Chondrocyte (in vitro differentiated cells): ENCODE results near the gene DUSP8. TPM values are rescaled to one million over a fixed set of nuclear protein-coding genes. Genes with fewer than 3 reads are reported as not detected.
A peak's percentile ranks its signal among the peaks of the same experiment; 100 is the strongest.
"Not testable (repeated sequence)": the region's sequence is repeated elsewhere in the genome, so short reads cannot be mapped to it uniquely, and the experiment has no call there.

Source experiments
- DNase-seq: peaks from one replicate; pipeline ENCODE4 v3.0.0; 2021; ENCODE audit warnings: mixed read lengths, low spot score
- H3K27ac Mint-ChIP-seq: one replicate; pipeline ENCODE4 v1.8.0; 2021; ENCODE audit warnings: mild to moderate bottlenecking, moderate library complexity, mixed read lengths; ENCODE audit not compliant: unreplicated experiment
- H3K27me3 Mint-ChIP-seq: 2 replicates; pipeline ENCODE4 v1.8.0; 2021; ENCODE audit warnings: low read depth, mixed read lengths
- H3K36me3 Mint-ChIP-seq: 2 replicates; pipeline ENCODE4 v1.8.0; 2021; ENCODE audit warnings: low read depth, mixed read lengths
- H3K4me1 Mint-ChIP-seq: 2 replicates; pipeline ENCODE4 v1.8.0; 2021; ENCODE audit warnings: low read depth, mild to moderate bottlenecking, mixed read lengths
- H3K4me3 Mint-ChIP-seq: one replicate; pipeline ENCODE4 v1.8.0; 2021; ENCODE audit warnings: mild to moderate bottlenecking, moderate library complexity, mixed read lengths; ENCODE audit not compliant: unreplicated experiment
- H3K9me3 Mint-ChIP-seq: 2 replicates; pipeline ENCODE4 v1.8.0; 2021; ENCODE audit warnings: low read depth, mixed read lengths
- total RNA-seq: library from RNA; stranded (reverse); gene quantifications from 3 replicates; pipeline ENCODE4 v1.2.1, GENCODE V29; 2021
- TF ChIP-seq, protein P1 (sequence below): fragments of 200-600 bp; sonication (generic); IDR thresholded peaks from 2 replicates; pipeline ENCODE4 v1.5.0; 2021; ENCODE audit warnings: antibody characterized with exemption, mild to moderate bottlenecking, moderate library complexity

The DUSP8 gene
- total RNA-seq, 1 donor from 2014 or later = 12.1 TPM

DNA sequence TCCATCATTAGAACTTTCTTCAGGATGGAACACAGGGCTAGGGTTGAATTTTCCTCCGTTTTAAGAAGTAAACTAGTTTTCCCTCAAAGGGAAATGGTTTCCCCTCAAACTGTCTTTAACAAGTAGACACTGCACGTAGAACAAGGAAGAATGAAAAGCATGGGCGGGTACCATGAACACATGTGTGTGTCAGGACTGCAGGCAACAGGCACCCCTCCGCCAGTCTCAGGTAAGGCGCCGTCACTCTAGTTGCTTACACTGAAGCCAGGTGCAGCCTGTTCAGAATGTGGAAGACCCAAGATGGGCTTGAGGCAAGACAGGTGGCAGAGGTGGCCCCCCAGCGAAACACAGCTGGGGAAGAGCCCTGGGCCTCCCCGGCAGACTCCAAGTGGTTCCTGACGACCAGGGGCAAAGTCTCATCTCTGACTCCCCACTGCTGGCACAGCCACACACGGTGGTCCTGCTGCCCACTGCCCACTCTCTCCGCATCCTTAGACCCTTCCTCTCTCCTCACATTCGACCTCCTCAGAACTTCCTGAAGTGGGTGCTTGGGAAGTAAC, 60.1 kb downstream of the DUSP8 start:
- no peak overlapping the region for H3K4me3 Mint-ChIP-seq
- H3K27ac Mint-ChIP-seq = no peak overlapping the region
- H3K9me3 Mint-ChIP-seq = no peaks in the 10 kb centered on the region
- DNase-seq = peak; percentile 57
- TF ChIP-seq, protein P1, sequence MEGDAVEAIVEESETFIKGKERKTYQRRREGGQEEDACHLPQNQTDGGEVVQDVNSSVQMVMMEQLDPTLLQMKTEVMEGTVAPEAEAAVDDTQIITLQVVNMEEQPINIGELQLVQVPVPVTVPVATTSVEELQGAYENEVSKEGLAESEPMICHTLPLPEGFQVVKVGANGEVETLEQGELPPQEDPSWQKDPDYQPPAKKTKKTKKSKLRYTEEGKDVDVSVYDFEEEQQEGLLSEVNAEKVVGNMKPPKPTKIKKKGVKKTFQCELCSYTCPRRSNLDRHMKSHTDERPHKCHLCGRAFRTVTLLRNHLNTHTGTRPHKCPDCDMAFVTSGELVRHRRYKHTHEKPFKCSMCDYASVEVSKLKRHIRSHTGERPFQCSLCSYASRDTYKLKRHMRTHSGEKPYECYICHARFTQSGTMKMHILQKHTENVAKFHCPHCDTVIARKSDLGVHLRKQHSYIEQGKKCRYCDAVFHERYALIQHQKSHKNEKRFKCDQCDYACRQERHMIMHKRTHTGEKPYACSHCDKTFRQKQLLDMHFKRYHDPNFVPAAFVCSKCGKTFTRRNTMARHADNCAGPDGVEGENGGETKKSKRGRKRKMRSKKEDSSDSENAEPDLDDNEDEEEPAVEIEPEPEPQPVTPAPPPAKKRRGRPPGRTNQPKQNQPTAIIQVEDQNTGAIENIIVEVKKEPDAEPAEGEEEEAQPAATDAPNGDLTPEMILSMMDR = no peak
- H3K4me1 Mint-ChIP-seq = peaks cover 45% of the 10 kb centered on the region
- H3K36me3 Mint-ChIP-seq = no peaks in the 10 kb centered on the region
- no peaks in the 10 kb centered on the region for H3K27me3 Mint-ChIP-seq

DNA sequence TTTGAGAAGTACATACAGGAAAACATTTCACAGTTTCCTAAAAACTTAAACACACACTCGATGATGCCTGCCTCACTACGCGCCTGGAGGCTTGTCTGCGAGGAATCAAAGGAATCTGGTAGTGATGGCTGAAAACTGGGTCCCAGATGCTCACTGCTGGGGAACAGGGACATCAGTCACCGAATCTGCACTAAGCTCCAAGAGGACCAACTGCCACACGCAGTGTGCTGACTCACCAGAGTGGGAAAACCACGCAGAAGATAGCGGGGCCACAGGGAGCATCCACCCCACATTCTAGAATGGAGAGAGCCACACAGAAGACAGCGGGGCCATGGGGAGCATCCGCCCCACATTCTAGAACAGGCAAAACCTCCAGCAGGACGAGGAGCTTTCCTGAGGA, 61.1 kb downstream of the DUSP8 start:
- H3K4me3 Mint-ChIP-seq = no peak overlapping the region
- H3K27me3 Mint-ChIP-seq = no peaks in the 10 kb centered on the region
- TF ChIP-seq, protein P1 = no peak
- peak; percentile 39 for DNase-seq
- no peak overlapping the region for H3K27ac Mint-ChIP-seq
- H3K9me3 Mint-ChIP-seq = no peaks in the 10 kb centered on the region
- peaks cover 44% of the 10 kb centered on the region for H3K4me1 Mint-ChIP-seq
- no peaks in the 10 kb centered on the region for H3K36me3 Mint-ChIP-seq

DNA sequence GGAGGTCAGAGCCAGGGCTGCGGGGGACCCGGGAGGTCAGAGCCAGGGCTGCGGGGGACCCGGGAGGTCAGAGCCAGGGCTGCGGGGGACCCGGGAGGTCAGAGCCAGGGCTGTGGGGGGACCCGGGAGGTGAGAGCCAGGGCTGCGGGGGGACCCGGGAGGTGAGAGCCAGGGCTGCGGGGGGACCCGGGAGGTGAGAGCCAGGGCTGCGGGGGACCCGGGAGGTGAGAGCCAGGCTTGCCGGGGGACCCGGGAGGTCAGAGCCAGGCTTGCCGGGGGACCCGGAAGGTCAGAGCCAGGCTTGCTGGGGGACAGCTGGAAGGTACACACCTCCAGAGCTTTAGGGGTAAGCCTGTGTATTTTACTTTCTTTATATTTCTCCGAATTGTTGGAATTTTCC, 61.7 kb downstream of the DUSP8 start:
- H3K4me3 Mint-ChIP-seq = not testable (repeated sequence)

DNA sequence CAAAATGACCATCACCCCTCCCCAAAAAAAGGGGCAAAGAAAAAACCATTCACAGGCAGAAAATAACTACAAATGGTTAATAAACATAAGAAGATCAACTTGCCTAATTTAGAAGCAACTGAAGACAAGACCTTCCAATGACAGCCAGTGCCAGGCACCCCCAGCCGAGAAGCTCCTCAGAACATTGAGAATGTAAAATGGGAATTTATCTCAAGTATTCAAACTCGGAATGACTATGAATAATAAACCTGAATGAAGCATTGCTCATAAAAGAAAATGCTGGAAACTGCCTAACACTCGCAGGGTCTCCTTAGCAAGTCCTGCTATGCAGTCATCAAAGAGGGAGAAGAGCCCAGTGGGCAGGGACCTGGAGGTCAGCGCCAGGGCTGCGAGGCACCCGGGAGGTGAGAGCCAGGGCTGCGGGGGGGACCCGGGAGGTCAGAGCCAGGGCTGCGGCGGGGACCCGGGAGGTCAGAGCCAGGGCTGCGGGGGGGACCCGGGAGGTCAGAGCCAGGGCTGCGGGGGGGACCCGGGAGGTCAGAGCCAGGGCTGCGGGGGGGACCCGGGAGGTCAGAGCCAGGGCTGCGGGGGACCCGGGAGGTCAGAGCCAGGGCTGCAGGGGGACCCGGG, 62.3 kb downstream of the DUSP8 start:
- peak; percentile 53 for DNase-seq
- peak overlapping the region; percentile 23 for H3K27ac Mint-ChIP-seq
- peaks cover 38% of the 10 kb centered on the region for H3K4me1 Mint-ChIP-seq

More for the DNA sequence above, 61.7 kb downstream of the DUSP8 start:
- not testable (repeated sequence) for H3K9me3 Mint-ChIP-seq, H3K27ac Mint-ChIP-seq, H3K27me3 Mint-ChIP-seq, H3K36me3 Mint-ChIP-seq
- peak; percentile 59 for DNase-seq
- H3K4me1 Mint-ChIP-seq = peaks cover 41% of the 10 kb centered on the region

DNA sequence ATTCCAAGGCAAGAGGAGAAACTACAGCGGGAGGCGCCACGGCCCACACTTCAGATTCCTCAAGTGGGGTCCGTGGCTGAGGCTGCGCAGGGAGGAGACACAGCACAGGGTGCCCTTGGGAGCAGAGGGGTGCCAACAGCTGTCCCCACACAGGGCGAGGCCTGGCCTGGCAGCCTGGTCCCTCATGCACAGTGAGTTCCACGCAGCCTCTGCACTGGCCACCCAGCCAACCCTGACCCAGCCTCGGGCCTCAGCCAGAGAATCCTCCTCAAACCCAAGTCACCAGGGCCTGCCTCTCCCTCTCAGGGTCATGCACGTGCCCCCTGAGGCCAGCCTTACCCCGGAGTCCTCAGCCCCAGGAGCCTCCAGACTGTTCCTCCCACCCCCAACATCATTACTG, 63.1 kb downstream of the DUSP8 start:
- Mint-ChIP-seq H3K27me3 (no peaks in the 10 kb centered on the region), H3K27ac (no peak overlapping the region), H3K4me3 (no peak overlapping the region), H3K4me1 (peaks cover 38% of the 10 kb centered on the region), H3K36me3 (no peaks in the 10 kb centered on the region), H3K9me3 (no peaks in the 10 kb centered on the region)
- TF ChIP-seq, protein P1 = no peak
- peak; percentile 84 for DNase-seq

More for the DNA sequence above, 62.3 kb downstream of the DUSP8 start:
- Mint-ChIP-seq H3K4me3 (no peak overlapping the region), H3K36me3 (no peaks in the 10 kb centered on the region), H3K9me3 (no peaks in the 10 kb centered on the region), H3K27me3 (no peaks in the 10 kb centered on the region)
- TF ChIP-seq, protein P1 = no peak

DNA sequence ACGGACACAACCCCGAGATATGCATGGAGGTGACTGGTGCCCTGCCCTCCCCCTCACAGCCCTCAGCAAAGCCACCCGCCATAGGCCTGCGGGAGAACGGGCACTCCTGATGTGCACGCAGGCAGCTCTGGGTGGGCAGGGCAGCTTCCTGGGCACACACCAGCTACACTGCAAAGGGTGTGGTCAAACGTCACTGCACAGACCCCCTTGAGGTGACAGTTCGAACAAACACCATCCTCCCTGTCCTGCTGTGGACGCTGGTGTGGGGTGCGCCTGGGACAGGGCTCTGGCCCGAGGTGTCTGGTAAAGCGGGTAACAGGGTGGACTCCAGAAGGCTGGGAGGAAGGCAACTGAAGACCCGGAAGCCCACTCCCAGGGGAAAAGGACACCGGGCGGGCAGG, 63.6 kb downstream of the DUSP8 start:
- H3K4me3 Mint-ChIP-seq = no peak overlapping the region
- TF ChIP-seq, protein P1 = no peak
- H3K4me1 Mint-ChIP-seq = peaks cover 38% of the 10 kb centered on the region
- H3K36me3 Mint-ChIP-seq = no peaks in the 10 kb centered on the region
- no peaks in the 10 kb centered on the region for H3K9me3 Mint-ChIP-seq
- DNase-seq = peak; percentile 61
- no peaks in the 10 kb centered on the region for H3K27me3 Mint-ChIP-seq
- H3K27ac Mint-ChIP-seq = no peak overlapping the region
